GM23248 (cell line): Measurements from ENCODE around the gene ARID5B.

Experiments
- EZH2 ChIP-seq: fragments of 200-600 bp; sonication (generic); IDR thresholded peaks from 2 replicates; pipeline ENCODE4 v1.6.1; 2018; ENCODE audit warnings: antibody characterized with exemption, mild to moderate bottlenecking; ENCODE audit not compliant: insufficient read depth, poor library complexity, severe bottlenecking
- EZH2phosphoT487 ChIP-seq: fragments of 200-600 bp; sonication (generic); IDR thresholded peaks from 2 replicates; pipeline ENCODE4 v1.6.1; 2018; ENCODE audit warnings: antibody characterized with exemption, moderate library complexity, mild to moderate bottlenecking, low read depth; ENCODE audit not compliant: insufficient read depth

- TF ChIP-seq EZH2 (no peak), EZH2phosphoT487 (no peak)
These were observed 107.4 kb downstream of the ARID5B start for GRCh38 chr10:62008946-62009345.
